ENCODE results near the gene GAS2L1. TPM values are rescaled to one million over a fixed set of nuclear protein-coding genes. Genes with fewer than 3 reads are reported as not detected.
"Not testable (repeated sequence)": the region's sequence is repeated elsewhere in the genome, so short reads cannot be mapped to it uniquely, and the experiment has no call there.

Gene GAS2L1
- total RNA-seq, 1 experiment from 2014 or later: 8.0 TPM

DNA sequence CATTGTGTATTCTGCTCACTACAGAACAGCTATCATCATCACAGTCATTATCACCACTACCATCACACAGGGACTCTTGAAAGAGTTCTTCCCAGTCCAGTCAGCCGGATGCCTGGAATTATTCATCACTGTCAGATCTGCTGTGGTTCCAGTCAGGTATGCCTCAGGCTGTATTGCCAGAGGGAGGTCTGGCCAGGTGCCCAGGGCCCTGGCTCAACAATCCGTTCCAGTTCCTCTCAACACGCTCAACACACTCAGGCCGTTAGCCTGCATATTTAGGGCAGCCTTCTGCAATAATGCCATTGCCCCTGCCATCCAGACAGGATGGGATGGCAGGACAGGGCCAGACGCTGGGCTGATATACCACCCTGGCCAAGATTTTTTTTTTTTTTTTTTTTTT is 37.7 kb downstream of the GAS2L1 start:
- H3K4me2 ChIP-seq (ENCODE audit: insufficient read depth, insufficient read length, low read length): no peak overlapping the region

DNA sequence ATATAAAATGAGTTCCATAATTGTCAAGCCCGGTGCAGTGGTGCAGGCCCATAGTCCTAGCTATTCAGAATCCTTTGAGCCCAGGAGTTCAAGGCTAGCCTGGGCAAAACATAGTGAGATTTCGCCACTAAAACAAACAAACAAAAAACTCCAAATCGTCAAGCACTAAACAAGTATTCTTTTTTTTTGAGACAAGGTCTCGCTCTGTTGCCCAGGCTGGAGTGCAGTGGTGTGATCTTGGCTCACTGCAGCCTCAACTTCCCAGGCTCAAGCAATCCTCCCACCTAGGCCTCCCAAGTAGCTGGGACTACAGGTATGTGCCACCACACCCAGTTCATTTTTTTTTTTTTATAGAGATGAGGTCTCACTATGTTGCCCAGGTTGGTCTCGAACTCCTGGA is 38.4 kb downstream of the GAS2L1 start:
- not testable (repeated sequence) for H3K4me2 ChIP-seq (ENCODE audit: insufficient read depth, insufficient read length, low read length); H2BK12ac ChIP-seq (ENCODE audit: insufficient read length, low read depth, low read length)
- no CpG with 5 or more reads among the region's 5 CpGs for WGBS (ENCODE audit: extremely low coverage, insufficient read length, low lambda C conversion rate)

More for the DNA sequence above, 37.7 kb downstream of the GAS2L1 start:
- H4K5ac ChIP-seq (ENCODE audit: insufficient read length, low read depth, low read length): no peak overlapping the region
- TF ChIP-seq, protein P1, sequence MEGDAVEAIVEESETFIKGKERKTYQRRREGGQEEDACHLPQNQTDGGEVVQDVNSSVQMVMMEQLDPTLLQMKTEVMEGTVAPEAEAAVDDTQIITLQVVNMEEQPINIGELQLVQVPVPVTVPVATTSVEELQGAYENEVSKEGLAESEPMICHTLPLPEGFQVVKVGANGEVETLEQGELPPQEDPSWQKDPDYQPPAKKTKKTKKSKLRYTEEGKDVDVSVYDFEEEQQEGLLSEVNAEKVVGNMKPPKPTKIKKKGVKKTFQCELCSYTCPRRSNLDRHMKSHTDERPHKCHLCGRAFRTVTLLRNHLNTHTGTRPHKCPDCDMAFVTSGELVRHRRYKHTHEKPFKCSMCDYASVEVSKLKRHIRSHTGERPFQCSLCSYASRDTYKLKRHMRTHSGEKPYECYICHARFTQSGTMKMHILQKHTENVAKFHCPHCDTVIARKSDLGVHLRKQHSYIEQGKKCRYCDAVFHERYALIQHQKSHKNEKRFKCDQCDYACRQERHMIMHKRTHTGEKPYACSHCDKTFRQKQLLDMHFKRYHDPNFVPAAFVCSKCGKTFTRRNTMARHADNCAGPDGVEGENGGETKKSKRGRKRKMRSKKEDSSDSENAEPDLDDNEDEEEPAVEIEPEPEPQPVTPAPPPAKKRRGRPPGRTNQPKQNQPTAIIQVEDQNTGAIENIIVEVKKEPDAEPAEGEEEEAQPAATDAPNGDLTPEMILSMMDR (conservative IDR thresholded peaks at IDR 0.05): no peak
- no peak overlapping the region for H3K56ac ChIP-seq (ENCODE audit: insufficient read length, low read depth, low read length)
- no peaks in the 10 kb centered on the region for H3K79me2 ChIP-seq (ENCODE audit: insufficient read depth, low read length)
- H3K9me3 ChIP-seq (ENCODE audit: control insufficient read depth, low read depth, low read length): no peaks in the 10 kb centered on the region
- H3T11ph ChIP-seq (ENCODE audit: low read length): no peak overlapping the region
- no peak overlapping the region for H2AFZ ChIP-seq (ENCODE audit: low read length)
- no peaks in the 10 kb centered on the region for H3K27me3 ChIP-seq (ENCODE audit: insufficient read depth, low read length)
- Mint-ChIP-seq H3K4me1 (no peaks in the 10 kb centered on the region), H3K27me3 (ENCODE audit: low read depth) (no peaks in the 10 kb centered on the region), H3K4me3 (no peak overlapping the region; a peak in 1 of 5 replicates), H3K36me3 (ENCODE audit: insufficient read depth in 1 of 3, low read depth in 3 of 3) (peaks cover 17 to 88% (median 50%) of the 10 kb centered on the region in 3 experiments; a peak in 6 of 7 replicates), H3K9me3 (no peaks in the 10 kb centered on the region), H3K27ac (peak overlapping the region in 2 of 3 experiments; percentile 6 to 90; a peak in 1 of 7 replicates)
- H3K9ac ChIP-seq (ENCODE audit: extremely low read depth, insufficient read length, low read length): no peak overlapping the region
- no peak overlapping the region for H2BK15ac ChIP-seq (ENCODE audit: low read depth, low read length)
- WGBS (ENCODE audit: extremely low coverage, insufficient read length, low lambda C conversion rate): no CpG with 5 or more reads among the region's 5 CpGs
- no peak overlapping the region for H4K91ac ChIP-seq (ENCODE audit: insufficient read length, low read depth, low read length)
- no peaks in the 10 kb centered on the region for H3K23me2 ChIP-seq (ENCODE audit: insufficient read length, low read depth, low read length, poor library complexity, severe bottlenecking)
- H3K79me1 ChIP-seq (ENCODE audit: insufficient read depth, low read depth, low read length, poor library complexity, severe bottlenecking): no peaks in the 10 kb centered on the region
- no peaks in the 10 kb centered on the region for H3K4me1 ChIP-seq (ENCODE audit: insufficient read depth, low read length)
- H3K4ac ChIP-seq (ENCODE audit: low read depth, low read length): no peak overlapping the region
- no peak overlapping the region for H2AK5ac ChIP-seq (ENCODE audit: insufficient read length, low read length)
- no peak overlapping the region for H2BK12ac ChIP-seq (ENCODE audit: insufficient read length, low read depth, low read length)
- H3K23ac ChIP-seq (ENCODE audit: insufficient read length, low read depth, low read length): no peak overlapping the region
- H3K27ac ChIP-seq (ENCODE audit: insufficient read length, low read depth, low read length): no peak overlapping the region
- no peak overlapping the region for H2BK120ac ChIP-seq (ENCODE audit: low read depth, low read length, poor library complexity, severe bottlenecking)
- H3K18ac ChIP-seq (ENCODE audit: insufficient read length, low read depth, low read length): no peak overlapping the region
- H3K14ac ChIP-seq (ENCODE audit: insufficient read depth, low read length): no peak overlapping the region
- no peak for DNase-seq
- H2BK20ac ChIP-seq (ENCODE audit: low read depth, low read length, poor library complexity, severe bottlenecking): no peak overlapping the region
- H4K20me1 ChIP-seq (ENCODE audit: control insufficient read depth, insufficient read depth, insufficient read length): no peaks in the 10 kb centered on the region
- H2BK5ac ChIP-seq (ENCODE audit: insufficient read length, low read length): no peak overlapping the region
- no peak overlapping the region for H4K8ac ChIP-seq (replicated peaks; ENCODE audit: insufficient read length, low read depth, low read length)

More for the DNA sequence above, 38.4 kb downstream of the GAS2L1 start:
- not testable (repeated sequence) for DNase-seq; H3K56ac ChIP-seq (ENCODE audit: insufficient read length, low read depth, low read length); H3K79me2 ChIP-seq (ENCODE audit: insufficient read depth, low read length); H3K9ac ChIP-seq (ENCODE audit: extremely low read depth, insufficient read length, low read length); H3K27ac ChIP-seq (ENCODE audit: insufficient read length, low read depth, low read length); H3K14ac ChIP-seq (ENCODE audit: insufficient read depth, low read length); H3K9me3 Mint-ChIP-seq; H2BK120ac ChIP-seq (ENCODE audit: low read depth, low read length, poor library complexity, severe bottlenecking); H2BK15ac ChIP-seq (ENCODE audit: low read depth, low read length); H4K20me1 ChIP-seq (ENCODE audit: control insufficient read depth, insufficient read depth, insufficient read length); H3K27me3 ChIP-seq (ENCODE audit: insufficient read depth, low read length); H3K4me1 Mint-ChIP-seq; H3K18ac ChIP-seq (ENCODE audit: insufficient read length, low read depth, low read length); H2AFZ ChIP-seq (ENCODE audit: low read length); H3K79me1 ChIP-seq (ENCODE audit: insufficient read depth, low read depth, low read length, poor library complexity, severe bottlenecking); H3K27ac Mint-ChIP-seq; H3K23me2 ChIP-seq (ENCODE audit: insufficient read length, low read depth, low read length, poor library complexity, severe bottlenecking); H2BK5ac ChIP-seq (ENCODE audit: insufficient read length, low read length); H4K91ac ChIP-seq (ENCODE audit: insufficient read length, low read depth, low read length); H3K9me3 ChIP-seq (ENCODE audit: control insufficient read depth, low read depth, low read length); H2BK20ac ChIP-seq (ENCODE audit: low read depth, low read length, poor library complexity, severe bottlenecking); H4K8ac ChIP-seq (replicated peaks; ENCODE audit: insufficient read length, low read depth, low read length); H4K5ac ChIP-seq (ENCODE audit: insufficient read length, low read depth, low read length); H3T11ph ChIP-seq (ENCODE audit: low read length); H3K23ac ChIP-seq (ENCODE audit: insufficient read length, low read depth, low read length); H3K27me3 Mint-ChIP-seq (ENCODE audit: low read depth); H3K4ac ChIP-seq (ENCODE audit: low read depth, low read length); H2AK5ac ChIP-seq (ENCODE audit: insufficient read length, low read length); H3K4me3 Mint-ChIP-seq; H3K4me1 ChIP-seq (ENCODE audit: insufficient read depth, low read length)
- peaks cover 20 to 87% (median 48%) of the 10 kb centered on the region in 3 experiments; a peak in 6 of 7 replicates for H3K36me3 Mint-ChIP-seq (ENCODE audit: insufficient read depth in 1 of 3, low read depth in 3 of 3)
